ENCODE data around the gene TRIM28.
"Not testable (repeated sequence)": the region's sequence is repeated elsewhere in the genome, so short reads cannot be mapped to it uniquely, and the experiment has no call there.

TRIM28 gene

GRCh38 chr19:58572818-58573657 lies 29.2 kb downstream of the TRIM28 start, which contains the start of gene MZF1:
Gene MZF1, minus strand, starts transcription at chr19:58573335. Its CDS starts 1,946 bp downstream, at chr19:58571389.
- Histone ChIP-seq H3K36me3 (ENCODE audit: insufficient read depth, low read length) (no peaks in the 10 kb centered on the region; the same call in 1 of the 2 replicates), H3K9me3 (ENCODE audit: low read depth, low read length) (no peaks in the 10 kb centered on the region), H3K9ac (ENCODE audit: insufficient read length) (peak within 1 kb of the TSS; percentile 84), H3K4me3 (peak within 1 kb of the TSS; percentile 95), H3K27ac (peak within 1 kb of the TSS; percentile 97)
- TF ChIP-seq FOXP2 (optimal IDR thresholded peaks at IDR 0.05; ENCODE audit: control extremely low read depth, extremely low read length, insufficient read depth) (peak; percentile 97), POLR2AphosphoS5 (IDR thresholded peaks at IDR 0.05; ENCODE audit: borderline replicate concordance, low read depth, low read length) (peak; percentile 35; the same call in 1 of the 2 replicates), EZH2 (IDR thresholded peaks at IDR 0.05) (no peak)
- peak; percentile 100 for DNase-seq (ENCODE audit: low read depth, low spot score)

- peak overlapping the region; percentile 95 for H3K4me3 ChIP-seq
- H3K9me3 ChIP-seq (ENCODE audit: low read depth, low read length) = no peaks in the 10 kb centered on the region
- peak overlapping the region; percentile 21 for H3K9ac ChIP-seq (ENCODE audit: insufficient read length)
- no peak for DNase-seq (ENCODE audit: low read depth, low spot score)
- peak overlapping the region; percentile 55 for H3K27ac ChIP-seq
- H3K36me3 ChIP-seq (ENCODE audit: insufficient read depth, low read length) = no peaks in the 10 kb centered on the region; the same call in 1 of the 2 replicates
- no peak for TF ChIP-seq EZH2 (IDR thresholded peaks at IDR 0.05)
- TF ChIP-seq POLR2AphosphoS5 (IDR thresholded peaks at IDR 0.05; ENCODE audit: borderline replicate concordance, low read depth, low read length) = no peak
- no peak for TF ChIP-seq FOXP2 (optimal IDR thresholded peaks at IDR 0.05; ENCODE audit: control extremely low read depth, extremely low read length, insufficient read depth)
Measured at GRCh38 chr19:58573658-58574164, 29.8 kb downstream of the TRIM28 start.

GRCh38 chr19:58575183-58576041 lies 31.5 kb downstream of the TRIM28 start:
- DNase-seq (ENCODE audit: low read depth, low spot score) = no peak
- no peaks in the 10 kb centered on the region; the same call in 1 of the 2 replicates for H3K36me3 ChIP-seq (ENCODE audit: insufficient read depth, low read length)
- no peak for TF ChIP-seq EZH2 (IDR thresholded peaks at IDR 0.05)
- peak; percentile 70 for TF ChIP-seq POLR2AphosphoS5 (IDR thresholded peaks at IDR 0.05; ENCODE audit: borderline replicate concordance, low read depth, low read length)
- no peak for TF ChIP-seq FOXP2 (optimal IDR thresholded peaks at IDR 0.05; ENCODE audit: control extremely low read depth, extremely low read length, insufficient read depth)
- peak overlapping the region; percentile 81 for H3K9ac ChIP-seq (ENCODE audit: insufficient read length)
- H3K4me3 ChIP-seq = peak overlapping the region; percentile 95
- no peaks in the 10 kb centered on the region for H3K9me3 ChIP-seq (ENCODE audit: low read depth, low read length)
- H3K27ac ChIP-seq = peak overlapping the region; percentile 82

GRCh38 chr19:58577581-58577980 lies 33.7 kb downstream of the TRIM28 start:
- H3K36me3 ChIP-seq (ENCODE audit: insufficient read depth, low read length) = peaks cover 10% of the 10 kb centered on the region; the same call in 1 of the 2 replicates
- H3K9ac ChIP-seq (ENCODE audit: insufficient read length); H3K4me3 ChIP-seq; DNase-seq (ENCODE audit: low read depth, low spot score); H3K27ac ChIP-seq; H3K9me3 ChIP-seq (ENCODE audit: low read depth, low read length): not testable (repeated sequence)

- no peak overlapping the region for H3K4me3 ChIP-seq
- peak overlapping the region; percentile 90; the same call in 1 of the 2 replicates for H3K27ac ChIP-seq
- DNase-seq (ENCODE audit: low read depth, low spot score) = no peak
- peaks cover 17% of the 10 kb centered on the region; the same call in 1 of the 2 replicates for H3K36me3 ChIP-seq (ENCODE audit: insufficient read depth, low read length)
- TF ChIP-seq POLR2AphosphoS5 (IDR thresholded peaks at IDR 0.05; ENCODE audit: borderline replicate concordance, low read depth, low read length) = no peak
- no peak for TF ChIP-seq EZH2 (IDR thresholded peaks at IDR 0.05)
- TF ChIP-seq FOXP2 (optimal IDR thresholded peaks at IDR 0.05; ENCODE audit: control extremely low read depth, extremely low read length, insufficient read depth) = no peak
- no peak overlapping the region for H3K9ac ChIP-seq (ENCODE audit: insufficient read length)
- H3K9me3 ChIP-seq (ENCODE audit: low read depth, low read length) = no peaks in the 10 kb centered on the region
Measured at GRCh38 chr19:58578012-58578925, 34.4 kb downstream of the TRIM28 start.

GRCh38 chr19:58579473-58580142 lies 35.7 kb downstream of the TRIM28 start:
- peak overlapping the region; percentile 32; the same call in 1 of the 2 replicates for H3K4me3 ChIP-seq
- H3K36me3 ChIP-seq (ENCODE audit: insufficient read depth, low read length) = peaks cover 22% of the 10 kb centered on the region; the same call in 1 of the 2 replicates
- peak overlapping the region; percentile 90 for H3K27ac ChIP-seq
- no peaks in the 10 kb centered on the region for H3K9me3 ChIP-seq (ENCODE audit: low read depth, low read length)
- no peak for DNase-seq (ENCODE audit: low read depth, low spot score)
- peak overlapping the region; percentile 50 for H3K9ac ChIP-seq (ENCODE audit: insufficient read length)
- TF ChIP-seq POLR2AphosphoS5 (IDR thresholded peaks at IDR 0.05; ENCODE audit: borderline replicate concordance, low read depth, low read length) = no peak
- TF ChIP-seq FOXP2 (optimal IDR thresholded peaks at IDR 0.05; ENCODE audit: control extremely low read depth, extremely low read length, insufficient read depth) = no peak
- TF ChIP-seq EZH2 (IDR thresholded peaks at IDR 0.05) = no peak
